Measurements from ENCODE around the gene SARS2.
A peak's percentile ranks its signal among the peaks of the same experiment; 100 is the strongest.

Gene SARS2

DNA sequence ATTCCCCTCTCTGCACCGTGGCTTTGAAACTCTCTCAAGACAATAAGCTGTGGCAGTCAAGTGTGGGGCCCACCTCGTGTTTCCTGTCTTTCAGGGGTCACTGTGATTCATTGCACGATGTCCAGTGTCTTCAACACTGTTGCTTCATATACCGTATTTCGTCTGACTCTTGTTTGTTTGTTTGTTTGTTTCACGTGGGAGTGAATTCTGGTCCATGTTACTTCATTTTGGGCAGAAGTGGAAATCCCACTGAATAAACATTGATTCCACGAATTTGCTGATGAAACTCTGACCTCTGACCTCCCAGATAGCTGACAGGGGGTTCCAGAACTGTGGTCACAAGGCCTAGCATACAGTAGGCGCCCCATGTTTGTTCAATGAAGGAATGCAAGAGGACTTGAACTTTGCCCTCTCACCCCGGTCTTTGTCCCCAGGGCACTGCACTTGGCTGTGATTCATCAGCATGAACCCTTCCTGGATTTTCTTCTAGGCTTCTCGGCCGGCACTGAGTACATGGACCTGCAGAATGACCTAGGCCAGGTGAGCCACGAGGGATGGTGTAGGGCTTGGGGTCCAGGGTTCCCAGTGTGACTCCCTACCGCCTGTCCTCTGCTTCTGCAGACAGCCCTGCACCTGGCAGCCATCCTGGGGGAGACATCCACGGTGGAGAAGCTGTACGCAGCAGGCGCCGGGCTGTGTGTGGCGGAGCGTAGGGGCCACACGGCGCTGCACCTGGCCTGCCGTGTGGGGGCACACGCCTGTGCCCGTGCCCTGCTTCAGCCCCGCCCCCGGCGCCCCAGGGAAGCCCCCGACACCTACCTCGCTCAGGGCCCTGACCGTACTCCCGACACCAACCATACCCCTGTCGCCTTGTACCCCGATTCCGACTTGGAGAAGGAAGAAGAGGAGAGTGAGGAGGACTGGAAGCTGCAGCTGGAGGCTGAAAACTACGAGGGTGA lies 25.7 kb downstream of the SARS2 start:
- Histone ChIP-seq H3K4me1 (ENCODE audit: control insufficient read depth, insufficient read depth, low read length) (no peaks in the 10 kb centered on the region), H3K27me3 (ENCODE audit: control insufficient read depth in 1 of 2, insufficient read depth in 2 of 2, low read length in 2 of 2) (no peaks in the 10 kb centered on the region), H3K9me3 (ENCODE audit: control insufficient read depth in 2 of 2, low read length in 2 of 2) (no peaks in the 10 kb centered on the region), H3K36me3 (ENCODE audit: control insufficient read depth in 2 of 2, insufficient read depth in 2 of 2, low read length in 2 of 2) (peaks cover 12 to 13% of the 10 kb centered on the region in 2 donors), H3K4me3 (ENCODE audit: low read length in 2 of 2) (no peak overlapping the region), H3K27ac (ENCODE audit: low read length) (no peak overlapping the region), H3K9ac (ENCODE audit: low read length in 2 of 2) (no peak overlapping the region)

DNA sequence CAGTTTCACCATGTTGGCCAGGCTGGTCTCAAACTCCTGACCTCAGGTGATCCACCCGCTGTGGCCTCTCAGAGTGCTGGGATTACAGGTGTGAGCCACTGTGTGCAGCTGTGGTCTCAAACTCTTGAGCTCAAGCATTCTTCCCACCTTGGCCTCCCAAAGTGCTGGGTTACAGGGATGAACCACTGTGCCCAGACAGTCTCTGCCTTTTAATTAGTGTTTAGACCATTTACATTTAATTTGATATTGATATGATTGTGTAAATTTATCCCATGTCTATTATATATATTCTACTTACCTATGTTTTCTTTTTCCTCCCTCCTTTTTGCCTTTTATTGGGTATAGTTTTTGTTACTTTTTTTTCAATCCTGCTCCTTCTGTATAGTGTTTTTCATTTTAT lies 28.9 kb downstream of the SARS2 start:
- no peaks in the 10 kb centered on the region for H3K9me3 ChIP-seq (ENCODE audit: control insufficient read depth in 2 of 2, low read length in 2 of 2)
- H3K4me1 ChIP-seq (ENCODE audit: control insufficient read depth, insufficient read depth, low read length) = peaks cover 21% of the 10 kb centered on the region
- H3K27ac ChIP-seq (ENCODE audit: low read length) = no peak overlapping the region
- no peaks in the 10 kb centered on the region for H3K27me3 ChIP-seq (ENCODE audit: control insufficient read depth in 1 of 2, insufficient read depth in 2 of 2, low read length in 2 of 2)
- H3K9ac ChIP-seq (ENCODE audit: low read length in 2 of 2) = no peak overlapping the region
- H3K4me3 ChIP-seq (ENCODE audit: low read length in 2 of 2) = no peak overlapping the region
- peaks cover 5 to 7% of the 10 kb centered on the region in 2 donors for H3K36me3 ChIP-seq (ENCODE audit: control insufficient read depth in 2 of 2, insufficient read depth in 2 of 2, low read length in 2 of 2)

DNA sequence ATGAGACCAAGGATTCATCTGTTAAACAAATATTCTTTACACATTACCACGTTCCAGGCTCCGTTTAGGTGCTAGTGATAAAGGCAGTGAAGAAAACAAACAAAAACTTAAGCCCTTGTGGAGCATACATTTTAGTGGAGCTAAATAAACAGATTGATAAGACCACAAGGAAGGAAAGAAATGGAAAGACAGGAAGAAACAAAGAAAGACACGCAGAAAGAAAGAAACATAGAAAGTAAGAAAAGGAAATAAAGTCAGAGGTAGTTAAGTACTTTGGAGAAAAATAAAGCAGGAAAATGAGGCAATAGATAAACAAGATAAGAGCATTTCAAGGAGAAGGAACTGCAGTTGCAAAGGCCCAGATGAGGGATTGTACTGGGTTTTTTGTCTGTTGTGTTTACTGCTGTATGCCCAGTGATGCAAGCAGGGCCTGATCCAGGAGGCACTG lies 29.8 kb downstream of the SARS2 start:
- H3K9me3 ChIP-seq (ENCODE audit: control insufficient read depth in 2 of 2, low read length in 2 of 2) = no peaks in the 10 kb centered on the region
- H3K27me3 ChIP-seq (ENCODE audit: control insufficient read depth in 1 of 2, insufficient read depth in 2 of 2, low read length in 2 of 2) = no peaks in the 10 kb centered on the region
- peaks cover 4 to 7% of the 10 kb centered on the region in 2 donors for H3K36me3 ChIP-seq (ENCODE audit: control insufficient read depth in 2 of 2, insufficient read depth in 2 of 2, low read length in 2 of 2)
- H3K9ac ChIP-seq (ENCODE audit: low read length in 2 of 2) = peak overlapping the region in 1 of 2 donors; percentile 68
- no peak overlapping the region for H3K27ac ChIP-seq (ENCODE audit: low read length)
- peaks cover 21% of the 10 kb centered on the region for H3K4me1 ChIP-seq (ENCODE audit: control insufficient read depth, insufficient read depth, low read length)
- H3K4me3 ChIP-seq (ENCODE audit: low read length in 2 of 2) = peak overlapping the region; percentile 72 to 95

DNA sequence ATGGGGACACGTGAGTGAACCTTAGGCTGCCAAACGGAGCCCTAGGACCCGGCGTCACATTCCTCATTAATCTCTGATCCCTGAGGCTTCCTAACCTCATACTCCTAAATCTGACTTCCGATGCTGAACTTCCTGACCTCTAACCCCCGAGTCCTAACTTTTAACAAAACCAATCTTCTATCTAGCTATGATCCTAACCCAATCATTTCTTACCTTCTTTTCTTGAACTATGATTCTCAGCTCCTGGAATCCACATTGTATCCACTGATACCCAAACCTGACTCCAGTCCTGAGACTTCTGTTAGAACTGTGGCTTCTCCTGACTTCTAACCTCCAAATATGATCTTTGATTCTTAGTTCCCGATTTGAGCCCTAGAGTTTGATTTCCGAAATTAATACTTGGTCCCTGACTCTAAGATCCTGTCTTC lies 30.3 kb downstream of the SARS2 start:
- Histone ChIP-seq H3K4me3 (ENCODE audit: low read length in 2 of 2) (peak overlapping the region; percentile 72 to 95), H3K27ac (ENCODE audit: low read length) (peak overlapping the region; percentile 84), H3K27me3 (ENCODE audit: control insufficient read depth in 1 of 2, insufficient read depth in 2 of 2, low read length in 2 of 2) (no peaks in the 10 kb centered on the region), H3K4me1 (ENCODE audit: control insufficient read depth, insufficient read depth, low read length) (peaks cover 21% of the 10 kb centered on the region), H3K36me3 (ENCODE audit: control insufficient read depth in 2 of 2, insufficient read depth in 2 of 2, low read length in 2 of 2) (peaks cover 1 to 5% of the 10 kb centered on the region in 2 donors), H3K9me3 (ENCODE audit: control insufficient read depth in 2 of 2, low read length in 2 of 2) (no peaks in the 10 kb centered on the region), H3K9ac (ENCODE audit: low read length in 2 of 2) (peak overlapping the region; percentile 68 to 78)

DNA sequence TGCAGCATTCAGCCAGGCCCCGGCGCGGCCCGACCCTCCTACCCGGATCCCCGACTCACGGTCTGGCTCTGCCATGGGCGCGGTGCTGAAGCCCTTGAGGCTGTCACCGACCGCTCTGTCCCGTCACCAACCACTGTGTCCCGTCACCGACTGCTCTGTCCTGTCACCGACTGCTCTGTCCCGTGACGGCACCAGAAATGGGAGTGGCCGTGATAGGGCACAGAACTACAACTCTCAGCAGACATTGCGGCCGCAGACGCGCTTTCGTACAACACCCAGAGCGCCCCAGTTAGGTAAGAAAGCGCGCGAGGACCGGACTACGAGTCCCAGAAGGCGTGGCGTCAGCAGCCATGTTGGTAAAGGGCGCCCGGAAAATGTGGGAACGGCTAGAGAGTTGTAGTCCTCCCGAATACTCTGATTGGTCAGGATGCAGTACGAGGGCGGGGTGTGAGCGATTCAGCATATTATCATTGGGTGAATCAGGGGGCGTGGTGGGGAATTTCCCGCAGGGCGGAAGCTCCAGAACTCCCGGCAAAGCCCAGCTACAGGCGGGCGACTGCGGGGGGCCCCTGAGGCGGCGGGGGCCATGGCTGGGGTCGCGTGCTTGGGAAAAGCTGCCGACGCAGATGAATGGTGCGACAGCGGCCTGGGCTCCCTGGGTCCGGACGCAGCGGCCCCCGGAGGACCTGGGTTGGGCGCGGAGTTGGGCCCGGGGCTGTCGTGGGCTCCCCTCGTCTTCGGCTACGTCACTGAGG lies 30.9 kb downstream of the SARS2 start, which contains the start of the genes NFKBIB and SIRT2:
Gene NFKBIB, plus strand, starts transcription at position 523 of the 755 bp plus-strand sequence. Its CDS starts 64 bp downstream, at position 587.
Gene SIRT2, minus strand, starts transcription at position 172 of the 755 bp plus-strand sequence. Its CDS starts 97 bp downstream, at position 75.
- H3K36me3 ChIP-seq (ENCODE audit: control insufficient read depth in 2 of 2, insufficient read depth in 2 of 2, low read length in 2 of 2) = peaks cover 0 to 2% of the 10 kb centered on the region in 2 donors
- peaks cover 21% of the 10 kb centered on the region for H3K4me1 ChIP-seq (ENCODE audit: control insufficient read depth, insufficient read depth, low read length)
- H3K27ac ChIP-seq (ENCODE audit: low read length) = peak within 1 kb of the TSS; percentile 84
- peak within 1 kb of the TSS; percentile 69 to 90 for H3K9ac ChIP-seq (ENCODE audit: low read length in 2 of 2)
- H3K4me3 ChIP-seq (ENCODE audit: low read length in 2 of 2) = peak within 1 kb of the TSS; percentile 72 to 95
- H3K9me3 ChIP-seq (ENCODE audit: control insufficient read depth in 2 of 2, low read length in 2 of 2) = no peaks in the 10 kb centered on the region
- no peaks in the 10 kb centered on the region for H3K27me3 ChIP-seq (ENCODE audit: control insufficient read depth in 1 of 2, insufficient read depth in 2 of 2, low read length in 2 of 2)

DNA sequence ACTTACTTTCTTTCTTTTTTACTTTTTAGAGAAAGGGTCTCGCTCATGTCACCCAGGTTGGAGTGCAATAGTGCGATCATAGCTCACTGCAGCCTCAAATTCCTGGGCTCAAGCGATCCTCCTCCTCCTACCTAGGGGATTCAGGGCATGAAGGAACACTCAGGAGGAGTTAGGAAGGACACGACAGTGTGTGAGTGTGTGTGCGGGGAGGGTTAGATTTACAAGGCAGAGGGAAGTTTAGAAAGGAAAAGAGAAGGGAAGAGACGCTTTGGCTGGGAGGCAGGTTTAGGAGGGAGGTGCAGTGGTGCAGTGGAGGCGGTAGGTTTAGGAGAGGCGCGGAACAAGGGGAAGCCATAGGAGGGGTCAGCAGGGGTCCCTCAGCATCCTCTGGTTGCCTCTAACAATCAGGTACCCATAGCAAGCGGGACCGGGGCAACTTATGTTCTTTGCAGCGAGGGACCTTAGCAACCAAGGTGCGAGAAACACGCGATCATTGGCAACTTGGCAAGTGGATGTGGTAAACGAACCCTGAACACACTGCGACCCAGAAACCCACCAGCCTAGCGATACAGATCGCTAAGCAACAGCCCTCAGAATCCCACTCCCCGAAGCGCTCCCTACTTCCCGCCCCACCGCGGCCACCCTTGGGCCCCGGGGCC lies 31.6 kb downstream of the SARS2 start:
- H3K9me3 ChIP-seq (ENCODE audit: control insufficient read depth in 2 of 2, low read length in 2 of 2) = no peaks in the 10 kb centered on the region
- H3K36me3 ChIP-seq (ENCODE audit: control insufficient read depth in 2 of 2, insufficient read depth in 2 of 2, low read length in 2 of 2) = no peaks in the 10 kb centered on the region
- peak overlapping the region; percentile 73 for H3K27ac ChIP-seq (ENCODE audit: low read length)
- H3K4me3 ChIP-seq (ENCODE audit: low read length in 2 of 2) = peak overlapping the region; percentile 54 to 95
- H3K9ac ChIP-seq (ENCODE audit: low read length in 2 of 2) = peak overlapping the region; percentile 69 to 90
- H3K27me3 ChIP-seq (ENCODE audit: control insufficient read depth in 1 of 2, insufficient read depth in 2 of 2, low read length in 2 of 2) = no peaks in the 10 kb centered on the region
- H3K4me1 ChIP-seq (ENCODE audit: control insufficient read depth, insufficient read depth, low read length) = peaks cover 21% of the 10 kb centered on the region

DNA sequence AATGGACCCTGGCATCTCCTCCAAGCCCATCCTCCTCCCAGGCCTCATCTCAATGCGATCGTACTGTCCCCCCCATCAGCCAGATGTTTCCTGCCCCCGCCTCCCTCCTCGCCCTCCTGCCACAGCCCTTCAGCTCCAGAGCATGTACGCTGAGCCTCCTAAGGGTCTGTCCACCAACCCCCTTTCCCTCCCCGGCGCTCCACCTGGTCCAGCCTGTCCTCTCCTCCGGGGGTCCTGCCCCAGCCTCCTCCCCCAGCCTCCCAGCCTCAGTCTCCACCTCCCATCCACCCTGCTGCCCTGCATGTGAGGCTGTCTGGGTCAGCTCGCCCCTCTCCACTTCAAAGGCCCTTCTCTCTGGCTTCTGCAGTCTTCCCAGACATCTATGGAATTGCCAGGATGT lies 35.6 kb downstream of the SARS2 start:
- Histone ChIP-seq H3K9ac (ENCODE audit: low read length in 2 of 2) (no peak overlapping the region), H3K4me1 (ENCODE audit: control insufficient read depth, insufficient read depth, low read length) (peaks cover 21% of the 10 kb centered on the region), H3K36me3 (ENCODE audit: control insufficient read depth in 2 of 2, insufficient read depth in 2 of 2, low read length in 2 of 2) (peaks cover 10 to 17% of the 10 kb centered on the region in 2 donors), H3K27ac (ENCODE audit: low read length) (no peak overlapping the region), H3K9me3 (ENCODE audit: control insufficient read depth in 2 of 2, low read length in 2 of 2) (no peaks in the 10 kb centered on the region), H3K27me3 (ENCODE audit: control insufficient read depth in 1 of 2, insufficient read depth in 2 of 2, low read length in 2 of 2) (no peaks in the 10 kb centered on the region), H3K4me3 (ENCODE audit: low read length in 2 of 2) (no peak overlapping the region)

DNA sequence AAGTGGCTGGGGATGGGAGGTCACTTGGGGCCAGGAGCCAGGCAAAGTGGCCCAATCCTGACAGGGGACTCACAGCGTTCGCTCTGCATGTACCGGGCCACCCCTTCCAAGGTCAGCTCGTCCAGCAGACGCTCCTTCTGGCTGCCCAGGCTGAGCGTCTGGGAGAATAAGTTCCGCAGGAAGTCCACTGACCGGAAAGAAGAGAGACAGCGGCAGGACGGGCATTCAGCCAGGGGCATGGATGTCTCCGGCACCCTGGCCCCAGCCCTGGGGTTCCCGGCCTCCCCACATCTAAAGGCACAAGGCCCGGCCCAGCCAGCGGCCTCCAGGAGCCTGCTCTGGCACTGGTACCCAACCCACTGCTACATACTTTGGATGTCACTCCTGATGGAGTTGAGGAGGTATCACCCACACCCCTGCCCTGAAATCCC lies 37.2 kb downstream of the SARS2 start:
- Histone ChIP-seq H3K4me3 (ENCODE audit: low read length in 2 of 2) (no peak overlapping the region), H3K9ac (ENCODE audit: low read length in 2 of 2) (no peak overlapping the region), H3K9me3 (ENCODE audit: control insufficient read depth in 2 of 2, low read length in 2 of 2) (no peaks in the 10 kb centered on the region), H3K27me3 (ENCODE audit: control insufficient read depth in 1 of 2, insufficient read depth in 2 of 2, low read length in 2 of 2) (no peaks in the 10 kb centered on the region), H3K4me1 (ENCODE audit: control insufficient read depth, insufficient read depth, low read length) (peaks cover 10% of the 10 kb centered on the region), H3K27ac (ENCODE audit: low read length) (no peak overlapping the region), H3K36me3 (ENCODE audit: control insufficient read depth in 2 of 2, insufficient read depth in 2 of 2, low read length in 2 of 2) (peaks cover 21 to 32% of the 10 kb centered on the region in 2 donors)

DNA sequence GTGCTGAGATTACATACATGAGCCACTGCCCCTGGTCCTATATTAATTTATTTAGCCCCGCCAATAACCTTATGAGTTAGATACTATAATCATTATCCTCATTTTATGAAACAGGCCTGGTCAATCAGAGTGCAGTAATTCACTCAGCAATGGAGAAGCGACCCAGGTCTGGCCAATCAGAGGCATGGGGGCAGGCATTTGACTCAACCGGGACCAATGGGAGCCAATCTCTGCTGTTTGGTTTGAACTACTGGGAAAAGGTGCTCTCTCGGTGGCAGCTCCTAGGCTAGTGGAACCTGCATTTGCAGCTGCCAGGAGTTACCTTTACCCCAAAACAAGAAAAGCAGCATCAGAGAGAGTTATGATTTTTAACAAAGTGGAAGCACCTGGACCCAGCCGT lies 37.7 kb downstream of the SARS2 start:
- Histone ChIP-seq H3K4me1 (ENCODE audit: control insufficient read depth, insufficient read depth, low read length) (peaks cover 5% of the 10 kb centered on the region), H3K27ac (ENCODE audit: low read length) (no peak overlapping the region), H3K4me3 (ENCODE audit: low read length in 2 of 2) (no peak overlapping the region), H3K27me3 (ENCODE audit: control insufficient read depth in 1 of 2, insufficient read depth in 2 of 2, low read length in 2 of 2) (no peaks in the 10 kb centered on the region), H3K36me3 (ENCODE audit: control insufficient read depth in 2 of 2, insufficient read depth in 2 of 2, low read length in 2 of 2) (peaks cover 26 to 33% of the 10 kb centered on the region in 2 donors), H3K9ac (ENCODE audit: low read length in 2 of 2) (peak overlapping the region in 1 of 2 donors; percentile 33), H3K9me3 (ENCODE audit: control insufficient read depth in 2 of 2, low read length in 2 of 2) (no peaks in the 10 kb centered on the region)

DNA sequence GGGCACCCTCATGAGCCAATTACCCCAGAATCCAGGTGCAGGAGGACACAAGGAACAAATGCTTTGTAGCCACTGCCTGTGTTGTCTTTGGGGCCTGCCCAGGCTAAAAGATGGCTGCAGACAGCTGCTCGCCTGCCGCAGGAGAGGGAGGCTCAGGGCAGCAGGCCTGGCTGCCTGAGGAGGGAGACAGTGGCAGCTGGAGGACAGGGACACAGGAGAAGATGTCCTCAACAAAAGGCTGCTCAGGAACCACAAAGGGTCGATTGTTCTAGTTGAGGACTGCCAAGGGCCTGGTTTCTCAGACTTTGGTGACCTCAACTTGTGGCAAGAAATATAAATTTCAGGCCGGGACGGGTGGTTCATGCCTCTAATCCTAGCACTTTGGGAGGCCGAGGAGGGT lies 38.8 kb downstream of the SARS2 start:
- no peaks in the 10 kb centered on the region for H3K27me3 ChIP-seq (ENCODE audit: control insufficient read depth in 1 of 2, insufficient read depth in 2 of 2, low read length in 2 of 2)
- H3K36me3 ChIP-seq (ENCODE audit: control insufficient read depth in 2 of 2, insufficient read depth in 2 of 2, low read length in 2 of 2) = peaks cover 27 to 33% of the 10 kb centered on the region in 2 donors
- no peak overlapping the region for H3K27ac ChIP-seq (ENCODE audit: low read length)
- peak overlapping the region in 1 of 2 donors; percentile 5 for H3K9ac ChIP-seq (ENCODE audit: low read length in 2 of 2)
- no peak overlapping the region for H3K4me3 ChIP-seq (ENCODE audit: low read length in 2 of 2)
- H3K4me1 ChIP-seq (ENCODE audit: control insufficient read depth, insufficient read depth, low read length) = no peaks in the 10 kb centered on the region
- no peaks in the 10 kb centered on the region for H3K9me3 ChIP-seq (ENCODE audit: control insufficient read depth in 2 of 2, low read length in 2 of 2)
